GM12878 (cell line): ENCODE data around the gene DTNBP1.

Experiments
- ATF2 ChIP-seq: IDR thresholded peaks from 2 replicates; pipeline ENCODE4 v1.6.1; 2012; ENCODE audit warnings: low read length, inconsistent platforms
- CTCF ChIP-seq, 3 experiments: IDR thresholded peaks in 2 of 3; conservative IDR thresholded peaks in 1 of 3; 2 replicates each; pipeline ENCODE4 v1.5.1; 2011; ENCODE audit warnings: low read depth in 3 of 3, low read length in 3 of 3, mild to moderate bottlenecking in 3 of 3, control low read depth in 2 of 3, moderate library complexity in 2 of 3, inconsistent platforms in 1 of 3, mixed read lengths in 1 of 3; ENCODE audit not compliant: control insufficient read depth in 2 of 3, insufficient read depth in 1 of 3; ENCODE audit errors: extremely low read depth in 1 of 3
- EP300 ChIP-seq, 2 experiments: fragments of 150-350 bp in 1 of 2; IDR thresholded peaks; 2 replicates each; pipeline ENCODE4 v1.6.1; 2011 to 2012; ENCODE audit warnings: low read depth in 2 of 2, low read length in 2 of 2, borderline replicate concordance in 1 of 2, improper control_type of control experiment in 1 of 2, inconsistent platforms in 1 of 2; ENCODE audit not compliant: control insufficient read depth in 1 of 2
- HDGF ChIP-seq: fragments of 450-650 bp; IDR thresholded peaks from 2 replicates; pipeline ENCODE4 v1.6.1; 2016; ENCODE audit warnings: antibody characterized with exemption
- KAT2A ChIP-seq: conservative IDR thresholded peaks from 2 replicates; pipeline ENCODE4 v1.6.1; 2011; ENCODE audit warnings: low read depth, low read length; ENCODE audit not compliant: control insufficient read depth
- NR2F1 ChIP-seq: fragments of 450-650 bp; conservative IDR thresholded peaks from 2 replicates; pipeline ENCODE4 v1.6.1; 2017; ENCODE audit warnings: mild to moderate bottlenecking
- POLR2A ChIP-seq: IDR thresholded peaks from 2 replicates; pipeline ENCODE4 v1.6.1; 2011; ENCODE audit warnings: low read depth, mild to moderate bottlenecking, low read length
- POLR2AphosphoS2 ChIP-seq: IDR thresholded peaks from 2 replicates; pipeline ENCODE4 v1.6.1; 2011; ENCODE audit warnings: low read depth, mild to moderate bottlenecking, low read length, improper control_type of control experiment, moderate library complexity
- POLR2AphosphoS5 ChIP-seq: IDR thresholded peaks from 2 replicates; pipeline ENCODE4 v1.6.1; 2011; ENCODE audit warnings: mild to moderate bottlenecking, low read length, inconsistent platforms
- SIN3A ChIP-seq: IDR thresholded peaks from 2 replicates; pipeline ENCODE4 v1.6.1; 2012; ENCODE audit warnings: low read depth, low read length, improper control_type of control experiment
- USF2 ChIP-seq: IDR thresholded peaks from 2 replicates; pipeline ENCODE4 v1.6.1; 2011; ENCODE audit warnings: low read depth, low read length, improper control_type of control experiment, borderline replicate concordance
- ZBTB33 ChIP-seq: fragments of 450-650 bp; IDR thresholded peaks from 2 replicates; pipeline ENCODE4 v1.6.1; 2017; ENCODE audit warnings: mild to moderate bottlenecking
- TF ChIP-seq, protein P1 (sequence below): IDR thresholded peaks from 2 replicates; pipeline ENCODE4 v1.6.1; 2012; ENCODE audit warnings: low read depth, low read length, improper control_type of control experiment

GRCh38 chr6:15508441-15508871, 154.4 kb downstream of the DTNBP1 start:
- no peak for TF ChIP-seq POLR2AphosphoS2
- no peak for TF ChIP-seq NR2F1
- TF ChIP-seq ZBTB33: no peak
- TF ChIP-seq CTCF (IDR thresholded peaks at IDR 0.05 in 2 of 3, conservative IDR thresholded peaks at IDR 0.05 in 1 of 3; ENCODE audit: control insufficient read depth in 2 of 3, extremely low read depth in 1 of 3, insufficient read depth in 1 of 3, low read depth in 3 of 3, low read length in 3 of 3): no peak
- 0 out of 2 replicates have a peak, but pooled peaks have one; percentile 24 for TF ChIP-seq POLR2AphosphoS5
- no peak for TF ChIP-seq SIN3A
- no peak for TF ChIP-seq EP300 (IDR thresholded peaks at IDR 0.05; ENCODE audit: borderline replicate concordance in 1 of 2, control insufficient read depth in 1 of 2, low read depth in 2 of 2, low read length in 2 of 2)
- TF ChIP-seq ATF2: no peak
- TF ChIP-seq KAT2A: no peak
- TF ChIP-seq, protein P1, sequence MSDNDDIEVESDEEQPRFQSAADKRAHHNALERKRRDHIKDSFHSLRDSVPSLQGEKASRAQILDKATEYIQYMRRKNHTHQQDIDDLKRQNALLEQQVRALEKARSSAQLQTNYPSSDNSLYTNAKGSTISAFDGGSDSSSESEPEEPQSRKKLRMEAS: no peak
- TF ChIP-seq HDGF: no peak
- TF ChIP-seq POLR2A: no peak
- TF ChIP-seq USF2: no peak
